Left cardiac atrium (tissue), 4 donors: Measurements from ENCODE around the gene CPTP. TPM values are rescaled to one million over a fixed set of nuclear protein-coding genes. Genes with fewer than 3 reads are reported as not detected.
"Not testable (repeated sequence)": the region's sequence is repeated elsewhere in the genome, so short reads cannot be mapped to it uniquely, and the experiment has no call there.

Experiments
- ATAC-seq, 2 donors: fragments of 200-7000 bp; cut with Tn5 transposase; one replicate each; pipeline ENCODE4 v1.9.1; 2020; ENCODE audit warnings: mild to moderate bottlenecking in 2 of 2, moderate library complexity in 2 of 2
- DNase-seq: peaks from one replicate; pipeline ENCODE4 v3.0.0-alpha.2; 2020
- intact Hi-C, 2 donors: fragments of 100-400 bp; cut with DNase I; formaldehyde crosslinking; loops; one replicate each; pipeline versions ENCODE4 v1.14.1 to v1.15.1; 2022 to 2023
- total RNA-seq, 2 donors: library from RNA; stranded (reverse); fragmentation: NEBNext Ultra II Directional; extraction: Animal tissue kit (Norgen Biotek cat#: 25700); gene quantifications; one replicate each; pipeline ENCODE4 v1.2.1, GENCODE V29; 2021
- donor health status: DM: no; HTN: yes; CAD: no.
- donor health status: DM: no; HTN: yes; CAD: no; lungs with severe emphysema.
- donor health status: DM: yes; HTN: yes; CAD: no.
- donor health status: Dilated cardiomyopathy.

CPTP gene
- total RNA-seq, 2 donors from 2014 or later = 31.8 to 32.5 TPM

- intact Hi-C loops = no loop called here
- DNase-seq = no peak
- no peak for ATAC-seq
These were observed 30.8 kb downstream of the CPTP start for GRCh38 chr1:1355416-1355815.

- intact Hi-C loops = no loop called here
- DNase-seq = no peak
- ATAC-seq = no peak
These were observed 31.7 kb downstream of the CPTP start for GRCh38 chr1:1356166-1356795.

- intact Hi-C loops = no loop called here
- ATAC-seq (no peak), DNase-seq (no peak)
These were observed 32.3 kb downstream of the CPTP start for GRCh38 chr1:1356796-1357401.

GRCh38 chr1:1357871-1358432 is 33.4 kb downstream of the CPTP start:
- intact Hi-C loops = no loop called here
- peak in 1 of 2 donors; percentile 10 for ATAC-seq
- DNase-seq = no peak

- ATAC-seq = peak; percentile 68 to 69
- DNase-seq = peak; percentile 82
- intact Hi-C loops = no loop called here
These were observed 34.0 kb downstream of the CPTP start, which contains the start of gene MXRA8 for GRCh38 chr1:1358433-1359271. TSS of gene MXRA8 (minus strand) at chr1:1358555. CDS start at chr1:1358504, 51 bp downstream.

- intact Hi-C loops = no loop called here
- DNase-seq (no peak), ATAC-seq (peak in 1 of 2 donors; percentile 7)
These were observed 34.7 kb downstream of the CPTP start for GRCh38 chr1:1359308-1359663.

GRCh38 chr1:1359664-1360468 is 35.3 kb downstream of the CPTP start:
- intact Hi-C loops = no loop called here
- peak; percentile 4 to 47 for ATAC-seq
- DNase-seq = no peak

- ATAC-seq = peak; percentile 38 to 68
- DNase-seq = peak; percentile 76
- intact Hi-C loops = no loop called here
These were observed 36.0 kb downstream of the CPTP start for GRCh38 chr1:1360506-1361169.

- ATAC-seq (no peak), DNase-seq (no peak)
- intact Hi-C loops = no loop called here
These were observed 36.8 kb downstream of the CPTP start for GRCh38 chr1:1361233-1361981.

- no peak for DNase-seq
- intact Hi-C loops = no loop called here
- peak; percentile 4 to 13 for ATAC-seq
These were observed 37.4 kb downstream of the CPTP start for GRCh38 chr1:1361982-1362423.

GRCh38 chr1:1364266-1364665 is 39.7 kb downstream of the CPTP start:
- ATAC-seq (no peak), DNase-seq (no peak)
- intact Hi-C loops = no loop called here

- no peak for ATAC-seq
- DNase-seq = no peak
- intact Hi-C loops = no loop called here
These were observed 41.5 kb downstream of the CPTP start for GRCh38 chr1:1365875-1366698.

- intact Hi-C loops = no loop called here
- ATAC-seq (no peak), DNase-seq (no peak)
These were observed 42.1 kb downstream of the CPTP start for GRCh38 chr1:1366699-1367066.

GRCh38 chr1:1367315-1367714 is 42.7 kb downstream of the CPTP start:
- no peak for DNase-seq
- intact Hi-C loops = no loop called here

GRCh38 chr1:1370094-1370493 is 45.5 kb downstream of the CPTP start:
- peak; percentile 8 for DNase-seq
- ATAC-seq, intact Hi-C loops: not testable (repeated sequence)

More at GRCh38 chr1:1367315-1367714, 42.7 kb downstream of the CPTP start:
- no peak for ATAC-seq

GRCh38 chr1:1370771-1371300 is 46.2 kb downstream of the CPTP start:
- intact Hi-C loops = no loop called here
- ATAC-seq (no peak), DNase-seq (no peak)

GRCh38 chr1:1371364-1371745 is 46.8 kb downstream of the CPTP start:
- ATAC-seq = no peak
- DNase-seq = no peak
- intact Hi-C loops = no loop called here
